MM.1S (cell line): ENCODE data around the gene SORCS2.

Experiments used
- DNase-seq: peaks from one replicate; pipeline ENCODE4 v3.0.0-alpha.2; 2015
- H2AFZ ChIP-seq: fragments of 300-600 bp; sonication (generic); 2 replicates; pipeline ENCODE4 v1.6.0; 2016; ENCODE audit warnings: antibody characterized with exemption, low read length
- H3F3A ChIP-seq: fragments of 300-600 bp; sonication (generic); 2 replicates; pipeline ENCODE4 v1.6.1; 2016; ENCODE audit warnings: mild to moderate bottlenecking, antibody characterized with exemption, low read length, moderate library complexity, mixed read lengths; ENCODE audit not compliant: insufficient read depth
- H3K27ac ChIP-seq: fragments of 300-600 bp; sonication (generic); 2 replicates; pipeline ENCODE4 v1.5.1; 2016; ENCODE audit warnings: mild to moderate bottlenecking, low read length
- H3K27me3 ChIP-seq: fragments of 300-600 bp; sonication (generic); replicated peaks from 2 replicates; pipeline ENCODE4 v1.6.0; 2016; ENCODE audit warnings: low read length; ENCODE audit not compliant: insufficient read depth
- H3K36me3 ChIP-seq: fragments of 300-600 bp; sonication (generic); replicated peaks from 2 replicates; pipeline ENCODE4 v1.6.1; 2016; ENCODE audit warnings: mild to moderate bottlenecking, low read length, mixed read lengths; ENCODE audit not compliant: insufficient read depth
- H3K4me1 ChIP-seq: fragments of 300-600 bp; sonication (generic); 2 replicates; pipeline ENCODE4 v1.6.1; 2016; ENCODE audit warnings: low read length, mixed read lengths
- H3K4me2 ChIP-seq: fragments of 300-600 bp; sonication (generic); 2 replicates; pipeline ENCODE4 v1.6.0; 2016; ENCODE audit warnings: low read depth, low read length
- H3K4me3 ChIP-seq: fragments of 300-600 bp; sonication (generic); 2 replicates; pipeline ENCODE4 v1.5.1; 2016; ENCODE audit warnings: low read length, mixed read lengths
- H3K79me2 ChIP-seq: fragments of 300-600 bp; sonication (generic); 2 replicates; pipeline ENCODE4 v1.6.1; 2016; ENCODE audit warnings: mixed run types, low read length, mixed read lengths
- H3K9ac ChIP-seq: fragments of 300-600 bp; sonication (generic); 2 replicates; pipeline ENCODE4 v1.6.1; 2016; ENCODE audit warnings: low read length, mixed read lengths
- H3K9me2 ChIP-seq: fragments of 300-600 bp; sonication (generic); replicated peaks from 2 replicates; pipeline ENCODE4 v1.6.1; 2016; ENCODE audit warnings: mild to moderate bottlenecking, low read length, mixed read lengths; ENCODE audit not compliant: insufficient read depth
- H3K9me3 ChIP-seq: fragments of 300-600 bp; sonication (generic); replicated peaks from 2 replicates; pipeline ENCODE4 v1.6.1; 2016; ENCODE audit warnings: mild to moderate bottlenecking, low read length, mixed read lengths; ENCODE audit not compliant: insufficient read depth
- H4K20me1 ChIP-seq: fragments of 300-600 bp; sonication (generic); 2 replicates; pipeline ENCODE4 v1.6.1; 2016; ENCODE audit warnings: mild to moderate bottlenecking, low read length, moderate library complexity, mixed read lengths; ENCODE audit not compliant: insufficient read depth
- CTCF ChIP-seq: fragments of 300-600 bp; sonication (generic); IDR thresholded peaks from 2 replicates; pipeline ENCODE4 v1.5.1; 2016; ENCODE audit warnings: antibody characterized with exemption, low read length, mixed read lengths
- EZH2 ChIP-seq: fragments of 300-600 bp; sonication (generic); optimal IDR thresholded peaks from 2 replicates; pipeline ENCODE3; 2017; ENCODE audit warnings: low read depth, mild to moderate bottlenecking, antibody characterized with exemption, low read length, mixed read lengths
- EZH2phosphoT487 ChIP-seq: fragments of 300-600 bp; sonication (generic); IDR thresholded peaks from 2 replicates; pipeline ENCODE4 v1.6.1; 2018; ENCODE audit warnings: antibody characterized with exemption, low read length

The SORCS2 gene

GRCh38 chr4:7359400-7360062, 167.2 kb downstream of the SORCS2 start:
- H3K36me3 ChIP-seq: no peaks in the 10 kb centered on the region
- H3F3A ChIP-seq: no peaks in the 10 kb centered on the region
- H3K4me2 ChIP-seq: no peak overlapping the region
- no peak for TF ChIP-seq EZH2
- TF ChIP-seq EZH2phosphoT487: no peak
- TF ChIP-seq CTCF: no peak
- H3K4me3 ChIP-seq: no peak overlapping the region
- no peak overlapping the region for H3K27ac ChIP-seq
- no peak overlapping the region for H3K9ac ChIP-seq
- peaks cover 82% of the 10 kb centered on the region for H3K27me3 ChIP-seq
- H2AFZ ChIP-seq: no peak overlapping the region
- no peaks in the 10 kb centered on the region for H3K9me3 ChIP-seq
- no peaks in the 10 kb centered on the region for H3K79me2 ChIP-seq
- no peak for DNase-seq
- no peaks in the 10 kb centered on the region for H3K4me1 ChIP-seq
- H3K9me2 ChIP-seq: no peaks in the 10 kb centered on the region
- no peaks in the 10 kb centered on the region for H4K20me1 ChIP-seq

GRCh38 chr4:7360806-7361205, 168.5 kb downstream of the SORCS2 start:
- no peaks in the 10 kb centered on the region for H3K9me3 ChIP-seq
- DNase-seq: no peak
- no peak overlapping the region for H3K27ac ChIP-seq
- no peak overlapping the region for H3K4me2 ChIP-seq
- H4K20me1 ChIP-seq: no peaks in the 10 kb centered on the region
- no peaks in the 10 kb centered on the region for H3K9me2 ChIP-seq
- no peaks in the 10 kb centered on the region for H3K36me3 ChIP-seq
- H2AFZ ChIP-seq: no peak overlapping the region
- H3K4me1 ChIP-seq: no peaks in the 10 kb centered on the region
- peaks cover 82% of the 10 kb centered on the region for H3K27me3 ChIP-seq
- H3K4me3 ChIP-seq: no peak overlapping the region
- no peak for TF ChIP-seq EZH2phosphoT487
- TF ChIP-seq CTCF: no peak
- TF ChIP-seq EZH2: no peak
- no peaks in the 10 kb centered on the region for H3K79me2 ChIP-seq
- H3K9ac ChIP-seq: no peak overlapping the region
- H3F3A ChIP-seq: no peaks in the 10 kb centered on the region

- no peak for TF ChIP-seq CTCF
- no peak for TF ChIP-seq EZH2phosphoT487
- no peak for TF ChIP-seq EZH2
- H3K79me2 ChIP-seq: no peaks in the 10 kb centered on the region
- no peaks in the 10 kb centered on the region for H4K20me1 ChIP-seq
- no peaks in the 10 kb centered on the region for H3K36me3 ChIP-seq
- no peaks in the 10 kb centered on the region for H3K9me3 ChIP-seq
- no peak overlapping the region for H3K27ac ChIP-seq
- peaks cover 82% of the 10 kb centered on the region for H3K27me3 ChIP-seq
- H3K9ac ChIP-seq: no peak overlapping the region
- H3K4me3 ChIP-seq: no peak overlapping the region
- H3K4me2 ChIP-seq: no peak overlapping the region
- no peak for DNase-seq
- no peaks in the 10 kb centered on the region for H3F3A ChIP-seq
- no peaks in the 10 kb centered on the region for H3K4me1 ChIP-seq
- no peaks in the 10 kb centered on the region for H3K9me2 ChIP-seq
- no peak overlapping the region for H2AFZ ChIP-seq
Measured at GRCh38 chr4:7361280-7361895, 169.1 kb downstream of the SORCS2 start.
